ENCODE measurements around the gene ULBP2. TPM values are rescaled to one million over a fixed set of nuclear protein-coding genes. Genes with fewer than 3 reads are reported as not detected.

The ULBP2 gene
- total RNA-seq, 2 donors from 2014 or later: 0.26 TPM; not detected in 1

DNA sequence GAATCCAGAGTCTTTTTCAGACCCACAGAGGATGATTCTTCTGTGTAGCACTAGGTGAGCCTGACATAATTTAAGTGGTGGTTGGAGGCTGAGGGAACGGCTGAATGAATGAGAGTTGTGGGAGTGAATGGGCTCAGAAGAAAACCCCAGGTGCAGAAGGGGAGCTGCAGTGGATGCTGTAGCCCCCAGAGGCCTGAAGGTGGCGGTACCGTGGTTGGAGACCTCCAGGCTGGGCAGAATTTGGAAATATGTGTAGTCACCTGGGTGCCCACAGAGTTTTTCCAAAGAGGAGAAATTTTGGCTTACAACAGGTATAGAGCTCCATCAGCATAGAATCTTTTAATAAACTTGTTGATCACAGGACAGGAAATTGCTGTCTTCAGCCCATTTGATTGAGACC, 12.4 kb upstream of the ULBP2 start:
- intact Hi-C loops (cut with DNase I): loop anchor here (10.0 kb wide), 1 partner anchor 205 kb away; no protein-coding TSS in a partner anchor
- ATAC-seq (no peak), DNase-seq (no peak)
- Histone ChIP-seq H3K9me3 (no peaks in the 10 kb centered on the region), H3K27me3 (peaks cover 0 to 3% of the 10 kb centered on the region in 2 donors), H3K4me1 (peaks cover 12% of the 10 kb centered on the region), H3K27ac (no peak overlapping the region), H3K36me3 (replicated peaks in 1 of 2; ENCODE audit: insufficient read depth in 1 of 2, low read depth in 2 of 2) (no peaks in the 10 kb centered on the region), H3K4me3 (no peak overlapping the region)
- TF ChIP-seq POLR2A (IDR thresholded peaks at IDR 0.05) (no peak), CTCF (IDR thresholded peaks at IDR 0.05) (peak in 2 of 7 experiments; percentile 8 to 21)
- 4 to 5% methylated on average over 3 of the region's 3 CpGs for WGBS, 2 donors

- Histone ChIP-seq H3K36me3 (replicated peaks in 1 of 2; ENCODE audit: insufficient read depth in 1 of 2, low read depth in 2 of 2) (no peaks in the 10 kb centered on the region), H3K9me3 (no peaks in the 10 kb centered on the region), H3K27ac (no peak overlapping the region), H3K4me3 (no peak overlapping the region), H3K27me3 (peaks cover 0 to 13% of the 10 kb centered on the region in 2 donors), H3K4me1 (no peaks in the 10 kb centered on the region)
- no peak for DNase-seq
- no peak for ATAC-seq
- intact Hi-C loops (cut with DNase I): loop anchor here (5.0 kb wide), 1 partner anchor 86 kb away; no protein-coding TSS in a partner anchor
- WGBS, 2 donors: 60 to 64% methylated on average over 6 of the region's 6 CpGs
- no peak for TF ChIP-seq CTCF (IDR thresholded peaks at IDR 0.05)
- no peak for TF ChIP-seq POLR2A (IDR thresholded peaks at IDR 0.05)
Measured at GRCh38 chr6:149931501-149931900, 10.3 kb upstream of the ULBP2 start.

DNA sequence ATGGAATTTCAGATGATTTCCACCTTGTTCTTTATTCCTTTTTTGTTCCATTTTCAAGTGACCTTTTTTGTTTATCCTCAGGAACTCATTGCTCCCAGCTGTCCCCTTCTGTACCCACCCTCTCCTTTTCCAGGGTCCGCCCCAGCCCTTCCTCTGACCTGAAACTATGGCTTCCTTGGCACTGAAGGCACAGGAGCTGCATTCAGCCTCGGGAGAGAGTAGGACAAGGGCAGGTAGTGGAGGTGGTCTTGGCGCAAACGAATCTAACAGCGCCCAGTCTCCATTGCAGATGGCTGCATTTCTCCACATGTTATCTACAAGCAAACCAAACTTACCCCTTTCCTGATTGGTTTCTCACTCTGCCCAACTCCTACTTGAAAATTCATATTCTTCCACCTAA, 8.8 kb upstream of the ULBP2 start:
- intact Hi-C loops (cut with DNase I): loop anchor here (5.0 kb wide), 1 partner anchor 84 kb away; no protein-coding TSS in a partner anchor
- no peak for DNase-seq
- Histone ChIP-seq H3K4me3 (no peak overlapping the region), H3K4me1 (peaks cover under 1% of the 10 kb centered on the region), H3K27me3 (peaks cover 0 to 22% of the 10 kb centered on the region in 2 donors), H3K36me3 (replicated peaks in 1 of 2; ENCODE audit: insufficient read depth in 1 of 2, low read depth in 2 of 2) (no peaks in the 10 kb centered on the region), H3K9me3 (no peaks in the 10 kb centered on the region), H3K27ac (no peak overlapping the region)
- 34 to 46% methylated on average over 5 of the region's 5 CpGs for WGBS, 2 donors
- TF ChIP-seq CTCF (IDR thresholded peaks at IDR 0.05) (no peak), POLR2A (IDR thresholded peaks at IDR 0.05) (no peak)
- ATAC-seq: no peak

- Histone ChIP-seq H3K4me1 (peaks cover 5% of the 10 kb centered on the region), H3K9me3 (no peaks in the 10 kb centered on the region), H3K27ac (no peak overlapping the region), H3K4me3 (no peak overlapping the region), H3K36me3 (replicated peaks in 1 of 2; ENCODE audit: insufficient read depth in 1 of 2, low read depth in 2 of 2) (no peaks in the 10 kb centered on the region), H3K27me3 (peaks cover 0 to 22% of the 10 kb centered on the region in 2 donors)
- intact Hi-C loops (cut with DNase I): loop anchor here (5.0 kb wide), 1 partner anchor 84 kb away; no protein-coding TSS in a partner anchor
- TF ChIP-seq POLR2A (IDR thresholded peaks at IDR 0.05): no peak
- no peak for TF ChIP-seq CTCF (IDR thresholded peaks at IDR 0.05)
- no peak for DNase-seq
- 28 to 32% methylated on average over 3 of the region's 3 CpGs for WGBS, 2 donors
- ATAC-seq: no peak
Measured at GRCh38 chr6:149933461-149933860, 8.4 kb upstream of the ULBP2 start.
